Endothelial cell of umbilical vein (primary cell): ENCODE results near the gene COA5. TPM values are rescaled to one million over a fixed set of nuclear protein-coding genes. Genes with fewer than 3 reads are reported as not detected.

Source experiments
- BruUV-seq: library from RNA; stranded (reverse); fragments of 400-500 nt; replicated peaks from 2 replicates; lab custom pipeline; 2021; lab: Mats Ljungman, UMichigan
- CTCF ChIA-PET: fragments of 300-600, 350-600 bp; sonication (Branson Sonifier 250); formaldehyde crosslinking; loops from one replicate; lab custom pipeline; 2021; ENCODE audit warnings: antibody characterized with exemption, inconsistent platforms; lab: Charles Lee
- POLR2A ChIA-PET: fragments of 300-600, 350-600 bp; sonication (Branson Sonifier 250); formaldehyde crosslinking; loops from one replicate; lab custom pipeline; 2021; ENCODE audit warnings: antibody characterized with exemption, inconsistent platforms; lab: Charles Lee
- DNase-seq: peaks from one replicate; pipeline ENCODE4 v3.0.0-alpha.2; 2011; ENCODE audit warnings: low read depth, low spot score
- FAIRE-seq: peaks from 2 replicates; lab custom pipeline; 2011; peaks lifted over from hg19 to GRCh38; lab: Jason Lieb, UNC
- H2AFZ ChIP-seq: 2 replicates; pipeline ENCODE4 v1.6.0; 2012; ENCODE audit warnings: low read depth, low read length, control low read depth, inconsistent platforms
- H3K27ac ChIP-seq: 2 replicates; pipeline ENCODE4 v1.5.1; 2011; ENCODE audit warnings: low read depth, mild to moderate bottlenecking, control low read depth, low read length, moderate library complexity; ENCODE audit not compliant: insufficient read depth
- H3K27me3 ChIP-seq, 2 experiments: 2 replicates each; pipeline versions ENCODE4 v1.6.0 to v1.6.1; 2011; ENCODE audit warnings: low read length in 2 of 2, mixed read lengths in 1 of 2; ENCODE audit not compliant: control insufficient read depth in 2 of 2, insufficient read depth in 2 of 2
- H3K36me3 ChIP-seq, 2 experiments: 2 replicates in 1 of 2; 3 replicates in 1 of 2; pipeline ENCODE4 v1.5.1; 2011; ENCODE audit warnings: low read length in 2 of 2, mild to moderate bottlenecking in 1 of 2, moderate library complexity in 1 of 2; ENCODE audit not compliant: control insufficient read depth in 2 of 2, insufficient read depth in 2 of 2; ENCODE audit errors: extremely low read depth in 1 of 2
- H3K4me1 ChIP-seq: 3 replicates; pipeline ENCODE4 v1.5.1; 2011; ENCODE audit warnings: mild to moderate bottlenecking, low read length; ENCODE audit not compliant: control insufficient read depth, insufficient read depth; ENCODE audit errors: extremely low read depth
- H3K4me2 ChIP-seq: 2 replicates; pipeline ENCODE4 v1.6.1; 2011; ENCODE audit warnings: low read length, control low read depth, mixed read lengths; ENCODE audit not compliant: insufficient read depth
- H3K4me3 ChIP-seq, 3 experiments: fragments of 200-600 bp in 1 of 3; sonication (generic), shearing (Covaris generic) in 1 of 3; replicated peaks in 1 of 3; 2 replicates each; pipeline ENCODE4 v1.5.1; 2011 to 2016; ENCODE audit warnings: control low read depth in 3 of 3, low read length in 3 of 3, mild to moderate bottlenecking in 2 of 3, inconsistent platforms in 1 of 3, low read depth in 1 of 3, moderate library complexity in 1 of 3; ENCODE audit not compliant: insufficient read depth in 1 of 3
- H3K79me2 ChIP-seq: 2 replicates; pipeline ENCODE4 v1.6.0; 2012; ENCODE audit warnings: low read length, inconsistent platforms; ENCODE audit not compliant: control insufficient read depth, insufficient read depth
- H3K9ac ChIP-seq: replicated peaks from 2 replicates; pipeline ENCODE3; 2011; ENCODE audit warnings: low read length, control low read depth; ENCODE audit not compliant: insufficient read depth; ENCODE audit errors: extremely low read depth
- H3K9me1 ChIP-seq: replicated peaks from 3 replicates; pipeline ENCODE4 v1.6.0; 2011; ENCODE audit warnings: mild to moderate bottlenecking, low read length; ENCODE audit not compliant: control insufficient read depth, insufficient read depth; ENCODE audit errors: extremely low read depth
- H3K9me3 ChIP-seq: replicated peaks from 2 replicates; pipeline ENCODE4 v1.5.1; 2012; ENCODE audit warnings: low read length, inconsistent platforms; ENCODE audit not compliant: control insufficient read depth, insufficient read depth
- H4K20me1 ChIP-seq: replicated peaks from 2 replicates; pipeline ENCODE3; 2011; ENCODE audit warnings: mild to moderate bottlenecking, low read length; ENCODE audit not compliant: control insufficient read depth, insufficient read depth; ENCODE audit errors: extremely low read depth
- CTCF ChIP-seq, 2 donors: IDR thresholded peaks; 1 replicate in 1 of 2; 2 replicates in 1 of 2; pipeline ENCODE4 v1.5.1; 2011; ENCODE audit warnings: low read length in 2 of 2, mild to moderate bottlenecking in 2 of 2, moderate library complexity in 2 of 2, control low read depth in 1 of 2, inconsistent platforms in 1 of 2, low read depth in 1 of 2; ENCODE audit not compliant: insufficient read depth in 1 of 2; ENCODE audit errors: extremely low read depth in 1 of 2
- FOS ChIP-seq: IDR thresholded peaks from 2 replicates; pipeline ENCODE4 v1.6.1; 2011; ENCODE audit warnings: mild to moderate bottlenecking, low read length, moderate library complexity, borderline replicate concordance; ENCODE audit not compliant: insufficient read depth
- MAX ChIP-seq: IDR thresholded peaks from 2 replicates; pipeline ENCODE4 v1.6.1; 2011; ENCODE audit not compliant: insufficient read depth, insufficient read length
- MYC ChIP-seq: IDR thresholded peaks from one replicate; pipeline ENCODE4 v1.6.1; 2011; ENCODE audit warnings: mild to moderate bottlenecking, low read depth, low read length
- POLR2A ChIP-seq: IDR thresholded peaks from 2 replicates; pipeline ENCODE4 v1.6.1; 2012; ENCODE audit warnings: low read depth, mild to moderate bottlenecking, control low read depth, low read length
- dilution Hi-C: fragments of 300-500 bp; cut with MboI; formaldehyde crosslinking; loops from one replicate; pipeline ENCODE4 v1.15.0; 2019; ENCODE audit warnings: low sequenced_read_pairs; ENCODE audit not compliant: extremely low pct_ligation_motif_present
- intact Hi-C: fragments of 100-400 bp; cut with micrococcal nuclease; formaldehyde crosslinking; loops from one replicate; pipeline ENCODE4 v1.10.0; 2022
- polyA plus RNA-seq, 4 experiments: library from polyadenylated mRNA; depleted of rRNA in 3 of 4; stranded (reverse) in 3 of 4; unstranded in 1 of 4; fragments of >200 nt; gene quantifications; 2 replicates each; pipeline versions ENCODE4 v1.2.1 to v1.2.3, GENCODE V29; 2011 to 2012; ENCODE audit warnings: missing spikeins in 1 of 4
- total RNA-seq: library from RNA; stranded (reverse); gene quantifications from 2 replicates; pipeline ENCODE4 v1.2.3, GENCODE V29; 2021

COA5 gene
- total and polyA plus RNA-seq, 2 donors (not counting 3 experiments of a cell fraction or from before 2014, with no cell fraction given) = 16.5 to 17.7 TPM

GRCh38 chr2:98568161-98568956, 40.0 kb downstream of the COA5 start:
- H3K27me3 ChIP-seq = no peaks in the 10 kb centered on the region
- H3K9me3 ChIP-seq = no peaks in the 10 kb centered on the region
- ChIA-PET POLR2A (no interaction called here), CTCF (interaction anchor here (0.6 to 3.3 kb wide), 40 partner anchors 8 to 647 kb away, joined by 3 to 24 read pairs (median 4); no protein-coding TSS in a partner anchor)
- dilution Hi-C loops (no loop called here), intact Hi-C loops (loop anchor here (2.0 kb wide), 1 partner anchor 32 kb away; no protein-coding TSS in a partner anchor)
- no peak overlapping the region for H2AFZ ChIP-seq
- H3K9me1 ChIP-seq = no peaks in the 10 kb centered on the region
- H3K4me3 ChIP-seq = no peak overlapping the region
- H3K27ac ChIP-seq = no peak overlapping the region
- DNase-seq (no peak), FAIRE-seq (no peak)
- no peak overlapping the region for H3K9ac ChIP-seq
- no peaks in the 10 kb centered on the region for H3K4me1 ChIP-seq
- no peak overlapping the region for H3K4me2 ChIP-seq
- no peaks in the 10 kb centered on the region for H4K20me1 ChIP-seq
- no peaks in the 10 kb centered on the region for H3K79me2 ChIP-seq
- peaks cover 4 to 37% of the 10 kb centered on the region in 2 experiments for H3K36me3 ChIP-seq
- BruUV-seq = no TSS peak
- TF ChIP-seq CTCF (IDR thresholded peaks at IDR 0.05; ENCODE audit: extremely low read depth in 1 of 2, insufficient read depth in 1 of 2, low read depth in 1 of 2, low read length in 2 of 2) (no peak), MYC (no peak), MAX (no peak), FOS (no peak), POLR2A (no peak)
